ENCODE measurements around the gene C3orf62. TPM values are rescaled to one million over a fixed set of nuclear protein-coding genes. Genes with fewer than 3 reads are reported as not detected.

C3orf62 gene
- total RNA-seq, 1 experiment from 2014 or later = 5.9 TPM

- no TSS peak for BruUV-seq (replicated peaks)
- CTCF ChIA-PET = no interaction called here
- Histone ChIP-seq H4K20me1 (ENCODE audit: insufficient read depth) (no peaks in the 10 kb centered on the region), H3K9me2 (ENCODE audit: insufficient read depth) (no peaks in the 10 kb centered on the region), H3K79me2 (ENCODE audit: insufficient read depth, low read length) (no peaks in the 10 kb centered on the region), H3K4me2 (ENCODE audit: low read length) (no peak overlapping the region), H3K27ac (ENCODE audit: low read depth, low read length) (no peak overlapping the region), H3K36me3 (ENCODE audit: control insufficient read depth in 1 of 2, insufficient read depth in 2 of 2, low read length in 2 of 2) (no peaks in the 10 kb centered on the region), H3K9me3 (ENCODE audit: control insufficient read depth in 1 of 2, insufficient read depth in 1 of 2, low read depth in 1 of 2, low read length in 2 of 2) (no peaks in the 10 kb centered on the region), H3K4me1 (ENCODE audit: control insufficient read depth in 1 of 2, insufficient read depth in 2 of 2, low read length in 2 of 2) (peaks cover 46 to 53% of the 10 kb centered on the region in 2 experiments), H3K9ac (ENCODE audit: low read length) (no peak overlapping the region), H2AFZ (ENCODE audit: low read depth, low read length, poor library complexity, severe bottlenecking) (no peak overlapping the region), H3K4me3 (replicated peaks in 1 of 2; ENCODE audit: low read depth in 1 of 2, low read length in 2 of 2) (no peak overlapping the region), H3K27me3 (ENCODE audit: insufficient read depth, low read length) (no peaks in the 10 kb centered on the region)
- no peak for DNase-seq (ENCODE audit: low read depth, low spot score)
- RAD21 ChIA-PET (ENCODE audit: low non-redundant PET in 1 of 2, low total read pairs in 2 of 2, uncharacterized antibody in 2 of 2, unreplicated experiment in 2 of 2) = no interaction called here
- POLR2A ChIA-PET = no interaction called here
- TF ChIP-seq SRF (IDR thresholded peaks at IDR 0.05; ENCODE audit: low read depth) (no peak), ZFX (IDR thresholded peaks at IDR 0.05) (no peak), EZH2 (IDR thresholded peaks at IDR 0.05) (no peak), EGR1 (IDR thresholded peaks at IDR 0.05; ENCODE audit: low read depth) (no peak), ZBTB33 (IDR thresholded peaks at IDR 0.05; ENCODE audit: extremely low read depth, insufficient replicate concordance, low read length) (no peak)
- no peak for ATAC-seq
- intact Hi-C loops (cut with micrococcal nuclease) = no loop called here
These were observed 19.8 kb downstream of the C3orf62 start for GRCh38 chr3:49257187-49257586.

DNA sequence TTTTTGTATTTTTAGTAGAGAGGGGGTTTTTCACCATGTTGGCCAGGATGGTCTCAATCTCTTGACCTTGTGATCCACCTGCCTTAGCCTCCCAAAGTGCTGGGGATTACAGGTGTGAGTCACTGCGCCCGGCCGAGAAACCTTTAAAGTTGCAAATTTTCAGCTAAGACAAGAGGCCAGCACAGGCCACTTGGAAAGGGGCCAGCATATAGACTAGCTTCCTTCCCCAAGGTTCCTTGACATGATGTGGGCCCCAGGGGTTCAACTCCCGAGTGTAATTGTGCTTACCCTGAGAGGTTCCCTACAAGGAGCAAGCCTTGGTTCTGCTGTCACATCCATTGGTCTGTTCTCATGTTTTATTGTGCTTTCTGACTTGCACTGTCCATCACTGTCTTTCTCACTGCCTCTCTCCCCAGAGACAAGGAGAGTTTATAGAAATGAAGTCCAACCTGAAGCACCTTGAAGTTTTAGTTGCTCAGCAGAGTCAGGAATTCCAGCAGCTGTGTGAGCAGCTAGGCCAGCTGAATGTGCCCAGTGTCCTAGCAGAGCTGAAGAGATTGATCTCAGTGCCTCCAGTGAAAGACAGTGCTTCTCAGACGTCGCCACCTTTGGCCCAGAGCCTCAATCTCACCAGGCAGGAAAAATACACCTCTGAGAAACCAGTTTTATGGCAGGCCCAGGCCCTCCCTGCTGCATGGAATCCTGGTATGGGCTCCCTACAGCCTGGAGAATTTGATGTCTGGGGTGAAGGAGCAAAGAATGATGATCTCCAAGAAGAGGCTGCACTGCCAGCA lies 21.1 kb downstream of the C3orf62 start:
- Histone ChIP-seq H3K4me1 (ENCODE audit: control insufficient read depth in 1 of 2, insufficient read depth in 2 of 2, low read length in 2 of 2) (peaks cover 33 to 40% of the 10 kb centered on the region in 2 experiments), H3K27ac (ENCODE audit: low read depth, low read length) (peak overlapping the region; percentile 6; the same call in 1 of the 2 replicates), H4K20me1 (ENCODE audit: insufficient read depth) (no peaks in the 10 kb centered on the region), H3K4me3 (replicated peaks in 1 of 2; ENCODE audit: low read depth in 1 of 2, low read length in 2 of 2) (no peak overlapping the region), H3K4me2 (ENCODE audit: low read length) (peak overlapping the region; percentile 47), H3K79me2 (ENCODE audit: insufficient read depth, low read length) (no peaks in the 10 kb centered on the region), H3K27me3 (ENCODE audit: insufficient read depth, low read length) (no peaks in the 10 kb centered on the region), H3K36me3 (ENCODE audit: control insufficient read depth in 1 of 2, insufficient read depth in 2 of 2, low read length in 2 of 2) (no peaks in the 10 kb centered on the region), H2AFZ (ENCODE audit: low read depth, low read length, poor library complexity, severe bottlenecking) (no peak overlapping the region), H3K9me3 (ENCODE audit: control insufficient read depth in 1 of 2, insufficient read depth in 1 of 2, low read depth in 1 of 2, low read length in 2 of 2) (no peaks in the 10 kb centered on the region), H3K9ac (ENCODE audit: low read length) (no peak overlapping the region), H3K9me2 (ENCODE audit: insufficient read depth) (no peaks in the 10 kb centered on the region)
- BruUV-seq (replicated peaks) = no TSS peak
- DNase-seq (ENCODE audit: low read depth, low spot score) (no peak), ATAC-seq (no peak; the same call in 1 of the 2 replicates)
- intact Hi-C loops (cut with micrococcal nuclease) = no loop called here
- CTCF ChIA-PET = no interaction called here
- TF ChIP-seq SP1 (IDR thresholded peaks at IDR 0.05; ENCODE audit: low read depth) (0 out of 2 replicates have a peak, but pooled peaks have one; percentile 10), EZH2phosphoT487 (IDR thresholded peaks at IDR 0.05; ENCODE audit: borderline replicate concordance) (no peak)
- POLR2A ChIA-PET = interaction anchor here (0.6 kb wide), 1 partner anchor 39 kb away, joined by 4 read pairs; no protein-coding TSS in a partner anchor
- RAD21 ChIA-PET (ENCODE audit: low non-redundant PET in 1 of 2, low total read pairs in 2 of 2, uncharacterized antibody in 2 of 2, unreplicated experiment in 2 of 2) = no interaction called here
